Body of pancreas (tissue), 4 donors: ENCODE measurements around the gene ZFHX3.

Experiments used
- POLR2A ChIP-seq, 3 donors: fragments of 450-650 bp; IDR thresholded peaks; one replicate each; pipeline ENCODE4 v1.6.1; 2016; ENCODE audit warnings: antibody characterized with exemption in 3 of 3, mild to moderate bottlenecking in 2 of 3
- TF ChIP-seq, protein P1 (sequence below), 7 experiments: fragments of 450-650 bp in 4 of 7; fragments of 200-600 bp in 3 of 7; sonication (generic) in 3 of 7; IDR thresholded peaks; one replicate each; pipeline ENCODE4 v1.5.1; 2016 to 2019; ENCODE audit warnings: antibody characterized with exemption in 7 of 7

DNA sequence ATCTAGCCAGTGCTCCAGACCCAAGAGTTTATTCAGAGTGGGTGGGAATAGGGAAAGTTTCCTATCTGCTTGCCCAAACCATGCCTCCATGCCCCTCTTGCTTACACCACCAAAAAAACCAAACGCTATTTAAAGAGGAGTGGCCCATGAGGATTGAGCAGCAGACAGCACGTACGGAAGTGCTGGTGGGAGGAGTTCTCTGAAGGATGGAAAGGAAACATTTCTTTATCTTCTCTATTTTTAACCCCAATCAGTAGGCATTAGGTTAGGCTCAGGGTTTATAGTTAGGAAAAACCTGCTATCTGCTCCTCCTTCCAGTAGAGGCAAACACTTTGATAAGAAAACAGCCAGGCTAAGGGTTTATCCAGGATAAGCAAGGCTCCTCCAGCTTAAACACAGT lies 235.3 kb downstream of the ZFHX3 start:
- TF ChIP-seq, protein P1, sequence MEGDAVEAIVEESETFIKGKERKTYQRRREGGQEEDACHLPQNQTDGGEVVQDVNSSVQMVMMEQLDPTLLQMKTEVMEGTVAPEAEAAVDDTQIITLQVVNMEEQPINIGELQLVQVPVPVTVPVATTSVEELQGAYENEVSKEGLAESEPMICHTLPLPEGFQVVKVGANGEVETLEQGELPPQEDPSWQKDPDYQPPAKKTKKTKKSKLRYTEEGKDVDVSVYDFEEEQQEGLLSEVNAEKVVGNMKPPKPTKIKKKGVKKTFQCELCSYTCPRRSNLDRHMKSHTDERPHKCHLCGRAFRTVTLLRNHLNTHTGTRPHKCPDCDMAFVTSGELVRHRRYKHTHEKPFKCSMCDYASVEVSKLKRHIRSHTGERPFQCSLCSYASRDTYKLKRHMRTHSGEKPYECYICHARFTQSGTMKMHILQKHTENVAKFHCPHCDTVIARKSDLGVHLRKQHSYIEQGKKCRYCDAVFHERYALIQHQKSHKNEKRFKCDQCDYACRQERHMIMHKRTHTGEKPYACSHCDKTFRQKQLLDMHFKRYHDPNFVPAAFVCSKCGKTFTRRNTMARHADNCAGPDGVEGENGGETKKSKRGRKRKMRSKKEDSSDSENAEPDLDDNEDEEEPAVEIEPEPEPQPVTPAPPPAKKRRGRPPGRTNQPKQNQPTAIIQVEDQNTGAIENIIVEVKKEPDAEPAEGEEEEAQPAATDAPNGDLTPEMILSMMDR (IDR thresholded peaks at IDR 0.05), result no peak
- TF ChIP-seq POLR2A (IDR thresholded peaks at IDR 0.05), result no peak
